B cell (primary cell): ENCODE data around the gene LCE2B. TPM values are rescaled to one million over a fixed set of nuclear protein-coding genes. Genes with fewer than 3 reads are reported as not detected.

Experiments used
- ATAC-seq: fragments of 200-7000 bp; cut with Tn5 transposase; one replicate; pipeline ENCODE4 v1.10.0; 2021; ENCODE audit warnings: low read depth, mild to moderate bottlenecking, moderate number of reproducible peaks, moderate library complexity
- CTCF ChIA-PET: fragments of 350-600 bp; sonication (Branson Sonifier 250); formaldehyde crosslinking; loops from one replicate; lab custom pipeline; 2021; ENCODE audit warnings: antibody characterized with exemption, inconsistent platforms; lab: Charles Lee
- POLR2A ChIA-PET: fragments of 350-600 bp; sonication (Branson Sonifier 250); formaldehyde crosslinking; loops from one replicate; lab custom pipeline; 2021; ENCODE audit warnings: antibody characterized with exemption; lab: Charles Lee
- DNase-seq: peaks from one replicate; pipeline ENCODE4 v3.0.0; 2013
- H2AFZ ChIP-seq: 2 replicates; pipeline ENCODE4 v1.6.1; 2012; ENCODE audit warnings: mild to moderate bottlenecking, low read depth, low read length; ENCODE audit not compliant: insufficient read depth, poor library complexity, severe bottlenecking
- H3K27ac ChIP-seq, 2 donors: 1 replicate in 1 of 2; 2 replicates in 1 of 2; pipeline ENCODE4 v1.5.1; 2012 to 2013; ENCODE audit warnings: low read length in 2 of 2, mild to moderate bottlenecking in 2 of 2, moderate library complexity in 1 of 2
- H3K27me3 ChIP-seq, 4 experiments: fragments of 200-600 bp in 1 of 4; sonication (generic) in 1 of 4; replicated peaks in 1 of 4; 1 replicate in 2 of 4; 2 replicates in 2 of 4; pipeline versions ENCODE4 v1.6.1 to v1.7.0; 2013 to 2016; ENCODE audit warnings: low read length in 3 of 4, mild to moderate bottlenecking in 2 of 4, mixed read lengths in 1 of 4, moderate library complexity in 1 of 4; ENCODE audit not compliant: insufficient read depth in 4 of 4, control insufficient read depth in 3 of 4; ENCODE audit errors: control extremely low read depth in 1 of 4
- H3K36me3 ChIP-seq, 2 experiments: replicated peaks in 1 of 2; 1 replicate in 1 of 2; 2 replicates in 1 of 2; pipeline versions ENCODE4 v1.6.1 to v1.7.1; 2013; ENCODE audit warnings: low read length in 1 of 2; ENCODE audit not compliant: insufficient read depth in 2 of 2, control insufficient read depth in 1 of 2; ENCODE audit errors: control extremely low read depth in 1 of 2, extremely low read depth in 1 of 2
- H3K4me1 ChIP-seq, 2 donors: fragments of 200-600 bp in 1 of 2; sonication (generic) in 1 of 2; 1 replicate in 1 of 2; 2 replicates in 1 of 2; pipeline versions ENCODE4 v1.5.1 to v1.6.1; 2013 to 2017; ENCODE audit warnings: low read length in 2 of 2; ENCODE audit not compliant: control insufficient read depth in 2 of 2, insufficient read depth in 2 of 2
- H3K4me2 ChIP-seq: replicated peaks from 2 replicates; pipeline ENCODE3; 2012; ENCODE audit warnings: mild to moderate bottlenecking, low read depth, low read length; ENCODE audit not compliant: poor library complexity, severe bottlenecking
- H3K4me3 ChIP-seq, 5 experiments: fragments of 200-600 bp in 1 of 5; sonication (generic) in 1 of 5; 1 replicate in 3 of 5; 2 replicates in 2 of 5; pipeline versions ENCODE4 v1.5.1 to v1.7.0; 2011 to 2016; ENCODE audit warnings: low read length in 4 of 5, mild to moderate bottlenecking in 4 of 5, low read depth in 2 of 5, control low read depth in 1 of 5, moderate library complexity in 1 of 5; ENCODE audit not compliant: insufficient read depth in 1 of 5; ENCODE audit errors: control extremely low read depth in 1 of 5, extremely low read depth in 1 of 5
- H3K79me2 ChIP-seq: fragments of 200-600 bp; sonication (generic); one replicate; pipeline ENCODE4 v1.6.0; 2016; ENCODE audit warnings: low read length; ENCODE audit not compliant: control insufficient read depth, insufficient read depth
- H3K9ac ChIP-seq: fragments of 200-600 bp; sonication (generic); 2 replicates; pipeline ENCODE4 v1.6.1; 2017; ENCODE audit warnings: mild to moderate bottlenecking, low read length, moderate library complexity
- H3K9me3 ChIP-seq, 3 donors: one replicate each; pipeline versions ENCODE4 v1.6.1 to v1.7.1; 2013; ENCODE audit warnings: low read length in 2 of 3; ENCODE audit not compliant: control insufficient read depth in 2 of 3, insufficient read depth in 1 of 3; ENCODE audit errors: control extremely low read depth in 1 of 3
- H4K20me1 ChIP-seq: 2 replicates; pipeline ENCODE4 v1.6.0; 2012; ENCODE audit warnings: mild to moderate bottlenecking, low read length; ENCODE audit not compliant: insufficient read depth, control insufficient read depth, poor library complexity, severe bottlenecking
- H3K27ac Mint-ChIP-seq: one replicate; pipeline ENCODE4 v1.8.0; 2021; ENCODE audit warnings: mixed read lengths
- H3K27me3 Mint-ChIP-seq: one replicate; pipeline ENCODE4 v1.8.0; 2021; ENCODE audit warnings: mixed read lengths
- H3K4me1 Mint-ChIP-seq: one replicate; pipeline ENCODE4 v1.8.0; 2021; ENCODE audit warnings: mixed read lengths
- H3K4me3 Mint-ChIP-seq: one replicate; pipeline ENCODE4 v1.8.0; 2021; ENCODE audit warnings: mixed read lengths
- H3K9me3 Mint-ChIP-seq: one replicate; pipeline ENCODE4 v1.8.0; 2022; ENCODE audit warnings: mixed read lengths; ENCODE audit not compliant: insufficient read depth
- CTCF ChIP-seq: fragments of 200-600 bp; IDR thresholded peaks from one replicate; pipeline ENCODE4 v1.8.0; 2022; ENCODE audit warnings: antibody characterized with exemption, mild to moderate bottlenecking
- EZH2 ChIP-seq: IDR thresholded peaks from 2 replicates; pipeline ENCODE4 v1.6.1; 2012; ENCODE audit warnings: borderline replicate concordance, low read depth, mild to moderate bottlenecking, moderate library complexity, low read length; ENCODE audit not compliant: insufficient read depth, poor library complexity, severe bottlenecking
- WGBS: methylation state at CpG from one replicate; pipeline ENCODE4 v1.1.5; 2013; ENCODE audit warnings: missing lambda C conversion rate; ENCODE audit not compliant: insufficient coverage; 5-methylcytosine and 5-hydroxymethylcytosine counted together
- intact Hi-C: fragments of 100-400 bp; cut with micrococcal nuclease; formaldehyde crosslinking; loops from one replicate; pipeline ENCODE4 v1.10.0; 2022
- polyA plus RNA-seq: library from polyadenylated mRNA; depleted of rRNA; stranded (reverse); fragments of >200 nt; gene quantifications from 2 replicates; pipeline ENCODE4 v1.2.3, GENCODE V29; 2012
- total RNA-seq, 2 donors: library from RNA; stranded (reverse); fragments of 120-200 nt in 1 of 2; gene quantifications; 1 replicate in 1 of 2; 2 replicates in 1 of 2; pipeline versions ENCODE4 v1.2.3 to v1.2.4, GENCODE V29; 2013 to 2022

Gene LCE2B
- total and polyA plus RNA-seq, 2 donors (not counting 1 experiment from before 2014, with no cell fraction given) = not detected

- Histone ChIP-seq H3K4me3 (no peak overlapping the region), H3K9me3 (no peaks in the 10 kb centered on the region), H3K27ac (no peak overlapping the region), H3K9ac (no peak overlapping the region), H3K27me3 (no peaks in the 10 kb centered on the region), H2AFZ (no peak overlapping the region), H3K4me1 (no peaks in the 10 kb centered on the region), H3K79me2 (no peaks in the 10 kb centered on the region), H4K20me1 (no peaks in the 10 kb centered on the region), H3K4me2 (no peak overlapping the region), H3K36me3 (no peaks in the 10 kb centered on the region)
- no peak for ATAC-seq
- H3K27me3 Mint-ChIP-seq = peaks cover 26% of the 10 kb centered on the region
- CTCF ChIA-PET = no interaction called here
- H3K9me3 Mint-ChIP-seq = no peaks in the 10 kb centered on the region
- H3K4me1 Mint-ChIP-seq = no peaks in the 10 kb centered on the region
- no CpG with 5 or more reads among the region's 1 CpG for WGBS
- no peak for DNase-seq
- intact Hi-C loops = no loop called here
- no peak overlapping the region for H3K4me3 Mint-ChIP-seq
- H3K27ac Mint-ChIP-seq = no peak overlapping the region
- no peak for TF ChIP-seq CTCF
- TF ChIP-seq EZH2 = no peak
- POLR2A ChIA-PET = no interaction called here
Measured at GRCh38 chr1:152728986-152729385, 43.1 kb downstream of the LCE2B start.

- no CpG with 5 or more reads among the region's 1 CpG for WGBS
- H3K27ac ChIP-seq = no peak overlapping the region
- no peak overlapping the region for H3K4me3 ChIP-seq
- no peaks in the 10 kb centered on the region for H3K79me2 ChIP-seq
- CTCF ChIA-PET = interaction anchor here (0.6 kb wide), 1 partner anchor 872 kb away, joined by 3 read pairs; no protein-coding TSS in a partner anchor
- no peak for TF ChIP-seq CTCF
- TF ChIP-seq EZH2 = no peak
- H3K4me1 ChIP-seq = no peaks in the 10 kb centered on the region
- DNase-seq (no peak), ATAC-seq (no peak)
- Mint-ChIP-seq H3K4me3 (no peak overlapping the region), H3K4me1 (no peaks in the 10 kb centered on the region), H3K27me3 (peaks cover 28% of the 10 kb centered on the region), H3K9me3 (no peaks in the 10 kb centered on the region), H3K27ac (no peak overlapping the region)
- H3K9me3 ChIP-seq = no peaks in the 10 kb centered on the region
- intact Hi-C loops = no loop called here
- no peak overlapping the region for H2AFZ ChIP-seq
- POLR2A ChIA-PET = no interaction called here
- H3K4me2 ChIP-seq = no peak overlapping the region
- H3K9ac ChIP-seq = no peak overlapping the region
- no peaks in the 10 kb centered on the region for H3K36me3 ChIP-seq
- H4K20me1 ChIP-seq = no peaks in the 10 kb centered on the region
- H3K27me3 ChIP-seq = peaks cover 0 to 5% (median 2%) of the 10 kb centered on the region in 4 experiments
Measured at GRCh38 chr1:152735648-152736047, 49.7 kb downstream of the LCE2B start.

Other genes with a start within 250 kb of the LCE2B start
- gene LCE5A, start 175.3 kb upstream of the LCE2B start, total RNA-seq = not detected in 2 replicates
- not detected in 2 replicates for gene LCE5A, start 175.3 kb upstream of the LCE2B start, polyA plus RNA-seq
- not detected in 2 replicates for gene CRCT1, start 171.6 kb upstream of the LCE2B start, total RNA-seq
- gene CRCT1, start 171.6 kb upstream of the LCE2B start, polyA plus RNA-seq = not detected in 2 replicates
- gene LCE3E, start 119.3 kb upstream of the LCE2B start, total RNA-seq = not detected in 2 replicates
- not detected in 2 replicates for gene LCE3E, start 119.3 kb upstream of the LCE2B start, polyA plus RNA-seq
- gene LCE3D, start 105.6 kb upstream of the LCE2B start, total RNA-seq = not detected in 2 replicates
- gene LCE3D, start 105.6 kb upstream of the LCE2B start, polyA plus RNA-seq = not detected in 2 replicates
- not detected in 2 replicates for gene LCE3C, start 85.9 kb upstream of the LCE2B start, total RNA-seq
- not detected in 2 replicates for gene LCE3C, start 85.9 kb upstream of the LCE2B start, polyA plus RNA-seq
- not detected in 2 replicates for gene LCE3B, start 72.3 kb upstream of the LCE2B start, total RNA-seq
- not detected in 2 replicates for gene LCE3B, start 72.3 kb upstream of the LCE2B start, polyA plus RNA-seq
- gene LCE3A, start 63.0 kb upstream of the LCE2B start, total RNA-seq = not detected in 2 replicates
- not detected in 2 replicates for gene LCE3A, start 63.0 kb upstream of the LCE2B start, polyA plus RNA-seq
- not detected in 2 replicates for gene LCE2D, start 22.7 kb upstream of the LCE2B start, total RNA-seq
- gene LCE2D, start 22.7 kb upstream of the LCE2B start, polyA plus RNA-seq = not detected in 2 replicates
- gene LCE2C, start 10.8 kb upstream of the LCE2B start, total RNA-seq = not detected in 2 replicates
- not detected in 2 replicates for gene LCE2C, start 10.8 kb upstream of the LCE2B start, polyA plus RNA-seq
- not detected in 2 replicates for gene LCE2A, start 12.2 kb downstream of the LCE2B start, total RNA-seq
- gene LCE2A, start 12.2 kb downstream of the LCE2B start, polyA plus RNA-seq = not detected in 2 replicates
- gene LCE4A, start 22.0 kb downstream of the LCE2B start, total RNA-seq = not detected in 2 replicates
- not detected in 2 replicates for gene LCE4A, start 22.0 kb downstream of the LCE2B start, polyA plus RNA-seq
- not detected in 2 replicates for gene KPRP, start 71.9 kb downstream of the LCE2B start, total RNA-seq
- gene KPRP, start 71.9 kb downstream of the LCE2B start, polyA plus RNA-seq = not detected in 2 replicates
- gene LCE1F, start 89.0 kb downstream of the LCE2B start, total RNA-seq = not detected in 2 replicates
- not detected in 2 replicates for gene LCE1F, start 89.0 kb downstream of the LCE2B start, polyA plus RNA-seq
- not detected in 2 replicates for gene LCE1E, start 100.1 kb downstream of the LCE2B start, total RNA-seq
- not detected in 2 replicates for gene LCE1E, start 100.1 kb downstream of the LCE2B start, polyA plus RNA-seq
- not detected in 2 replicates for gene LCE1D, start 110.6 kb downstream of the LCE2B start, total RNA-seq
- gene LCE1D, start 110.6 kb downstream of the LCE2B start, polyA plus RNA-seq = not detected in 2 replicates
- gene LCE1C, start 120.5 kb downstream of the LCE2B start, total RNA-seq = not detected in 2 replicates
- not detected in 2 replicates for gene LCE1C, start 120.5 kb downstream of the LCE2B start, polyA plus RNA-seq
- gene LCE1B, start 125.8 kb downstream of the LCE2B start, total RNA-seq = not detected in 2 replicates
- gene LCE1B, start 125.8 kb downstream of the LCE2B start, polyA plus RNA-seq = not detected in 2 replicates
- gene LCE1A, start 141.3 kb downstream of the LCE2B start, total RNA-seq = not detected in 2 replicates
- not detected in 2 replicates for gene LCE1A, start 141.3 kb downstream of the LCE2B start, polyA plus RNA-seq
- gene LCE6A, start 156.7 kb downstream of the LCE2B start, total RNA-seq = not detected in 2 replicates
- not detected in 2 replicates for gene LCE6A, start 156.7 kb downstream of the LCE2B start, polyA plus RNA-seq
- gene LCE7A, start 173.9 kb downstream of the LCE2B start, total RNA-seq = not detected in 2 replicates
- gene LCE7A, start 173.9 kb downstream of the LCE2B start, polyA plus RNA-seq = not detected in 2 replicates
- not detected in 2 replicates for gene SMCP, start 192.2 kb downstream of the LCE2B start, total RNA-seq
- not detected in 2 replicates for gene SMCP, start 192.2 kb downstream of the LCE2B start, polyA plus RNA-seq
- not detected in 2 replicates for gene IVL, start 222.4 kb downstream of the LCE2B start, total RNA-seq
- gene IVL, start 222.4 kb downstream of the LCE2B start, polyA plus RNA-seq = not detected in 2 replicates